Fibroblast of lung (primary cell): ENCODE results near the gene DUT. TPM values are rescaled to one million over a fixed set of nuclear protein-coding genes. Genes with fewer than 3 reads are reported as not detected.

ENCODE experiments used
- DNase-seq, 2 donors: peaks; one replicate each; pipeline versions ENCODE4 v3.0.0 to v3.0.0-alpha.2; 2010; ENCODE audit warnings: low read depth in 2 of 2
- H2AFZ ChIP-seq: 2 replicates; pipeline ENCODE4 v1.5.1; 2012; ENCODE audit warnings: low read length, control low read depth, inconsistent platforms
- H3K27ac ChIP-seq: 2 replicates; pipeline ENCODE4 v1.5.1; 2011; ENCODE audit warnings: low read length, control low read depth; ENCODE audit not compliant: insufficient read depth
- H3K27me3 ChIP-seq: 2 replicates; pipeline ENCODE4 v1.5.1; 2011; ENCODE audit warnings: mild to moderate bottlenecking, low read length; ENCODE audit not compliant: control insufficient read depth, insufficient read depth
- H3K36me3 ChIP-seq: 2 replicates; pipeline ENCODE4 v1.5.1; 2011; ENCODE audit warnings: low read length; ENCODE audit not compliant: control insufficient read depth, insufficient read depth
- H3K4me1 ChIP-seq: 2 replicates; pipeline ENCODE4 v1.5.1; 2011; ENCODE audit warnings: low read length; ENCODE audit not compliant: control insufficient read depth, insufficient read depth; ENCODE audit errors: extremely low read depth
- H3K4me2 ChIP-seq: 2 replicates; pipeline ENCODE4 v1.5.1; 2011; ENCODE audit warnings: low read length, control low read depth; ENCODE audit not compliant: insufficient read depth; ENCODE audit errors: extremely low read depth
- H3K4me3 ChIP-seq, 4 experiments: fragments of 200-600 bp in 1 of 4; sonication (generic) in 1 of 4; replicated peaks in 1 of 4; 2 replicates each; pipeline ENCODE4 v1.5.1; 2011 to 2016; ENCODE audit warnings: low read length in 4 of 4, low read depth in 3 of 4, mild to moderate bottlenecking in 3 of 4, control low read depth in 2 of 4, inconsistent platforms in 1 of 4, mixed read lengths in 1 of 4; ENCODE audit not compliant: insufficient read depth in 1 of 4; ENCODE audit errors: control extremely low read depth in 1 of 4
- H3K79me2 ChIP-seq: 2 replicates; pipeline ENCODE4 v1.5.1; 2012; ENCODE audit warnings: mild to moderate bottlenecking, low read length, inconsistent platforms; ENCODE audit not compliant: control insufficient read depth, insufficient read depth
- H3K9ac ChIP-seq: 2 replicates; pipeline ENCODE4 v1.5.1; 2011; ENCODE audit warnings: mild to moderate bottlenecking, low read length, control low read depth; ENCODE audit not compliant: insufficient read depth
- H3K9me3 ChIP-seq: 2 replicates; pipeline ENCODE4 v1.5.1; 2012; ENCODE audit warnings: low read depth, low read length; ENCODE audit not compliant: control insufficient read depth, insufficient read depth
- H4K20me1 ChIP-seq: 2 replicates; pipeline ENCODE4 v1.5.1; 2011; ENCODE audit warnings: low read length; ENCODE audit not compliant: control insufficient read depth, insufficient read depth; ENCODE audit errors: extremely low read depth
- CTCF ChIP-seq, 2 donors: IDR thresholded peaks in 1 of 2; conservative IDR thresholded peaks in 1 of 2; 1 replicate in 1 of 2; 2 replicates in 1 of 2; pipeline ENCODE4 v1.5.1; 2011 to 2012; ENCODE audit warnings: low read length in 2 of 2, control low read depth in 1 of 2, inconsistent platforms in 1 of 2, low read depth in 1 of 2, mild to moderate bottlenecking in 1 of 2
- EZH2 ChIP-seq: IDR thresholded peaks from 2 replicates; pipeline ENCODE4 v1.5.1; 2012; ENCODE audit warnings: low read length, control low read depth, mild to moderate bottlenecking; ENCODE audit errors: missing control alignments
- polyA plus RNA-seq, 2 donors: library from polyadenylated mRNA; depleted of rRNA in 1 of 2; stranded (reverse) in 1 of 2; unstranded in 1 of 2; fragments of >200 nt; gene quantifications; 2 replicates each; pipeline ENCODE4 v1.2.1, GENCODE V29; 2011 to 2012; ENCODE audit warnings: missing spikeins in 1 of 2
- total RNA-seq: library from RNA; depleted of rRNA; stranded (reverse); fragments of >200 nt; gene quantifications from 2 replicates; pipeline ENCODE4 v1.2.1, GENCODE V29; 2014

DUT gene
- total and polyA plus RNA-seq, 2 donors (not counting 1 experiment from before 2014, with no cell fraction given): 47.6 to 52.9 TPM

- TF ChIP-seq EZH2: no peak
- no peak for TF ChIP-seq CTCF (conservative IDR thresholded peaks at IDR 0.05 in 1 of 2, IDR thresholded peaks at IDR 0.05 in 1 of 2; ENCODE audit: low read depth in 1 of 2, low read length in 2 of 2)
- Histone ChIP-seq H3K9ac (no peak overlapping the region), H3K9me3 (no peaks in the 10 kb centered on the region), H3K27ac (no peak overlapping the region), H3K79me2 (no peaks in the 10 kb centered on the region), H2AFZ (no peak overlapping the region), H3K4me3 (no peak overlapping the region), H3K36me3 (no peaks in the 10 kb centered on the region), H3K27me3 (peaks cover 3% of the 10 kb centered on the region), H3K4me1 (no peaks in the 10 kb centered on the region), H3K4me2 (no peak overlapping the region), H4K20me1 (no peaks in the 10 kb centered on the region)
- no peak for DNase-seq
These were observed 38.8 kb upstream of the DUT start for GRCh38 chr15:48292458-48292857.

GRCh38 chr15:48297668-48298067 is 33.6 kb upstream of the DUT start:
- no peak for DNase-seq
- H3K4me2 ChIP-seq: no peak overlapping the region
- H4K20me1 ChIP-seq: no peaks in the 10 kb centered on the region
- H2AFZ ChIP-seq: no peak overlapping the region
- no peak overlapping the region for H3K9ac ChIP-seq
- H3K27ac ChIP-seq: no peak overlapping the region
- H3K27me3 ChIP-seq: peaks cover 3% of the 10 kb centered on the region
- H3K36me3 ChIP-seq: no peaks in the 10 kb centered on the region
- H3K4me1 ChIP-seq: no peaks in the 10 kb centered on the region
- TF ChIP-seq EZH2 (no peak), CTCF (conservative IDR thresholded peaks at IDR 0.05 in 1 of 2, IDR thresholded peaks at IDR 0.05 in 1 of 2; ENCODE audit: low read depth in 1 of 2, low read length in 2 of 2) (no peak)
- H3K4me3 ChIP-seq: no peak overlapping the region
- no peaks in the 10 kb centered on the region for H3K9me3 ChIP-seq
- H3K79me2 ChIP-seq: no peaks in the 10 kb centered on the region

GRCh38 chr15:48298914-48299313 is 32.3 kb upstream of the DUT start:
- H3K4me1 ChIP-seq: no peaks in the 10 kb centered on the region
- H4K20me1 ChIP-seq: no peaks in the 10 kb centered on the region
- no peak overlapping the region for H3K9ac ChIP-seq
- no peak for TF ChIP-seq EZH2
- TF ChIP-seq CTCF (conservative IDR thresholded peaks at IDR 0.05 in 1 of 2, IDR thresholded peaks at IDR 0.05 in 1 of 2; ENCODE audit: low read depth in 1 of 2, low read length in 2 of 2): no peak
- H3K9me3 ChIP-seq: no peaks in the 10 kb centered on the region
- peaks cover 3% of the 10 kb centered on the region for H3K27me3 ChIP-seq
- H3K4me2 ChIP-seq: no peak overlapping the region
- H3K79me2 ChIP-seq: no peaks in the 10 kb centered on the region
- no peak for DNase-seq
- H2AFZ ChIP-seq: no peak overlapping the region
- H3K36me3 ChIP-seq: no peaks in the 10 kb centered on the region
- no peak overlapping the region for H3K27ac ChIP-seq
- no peak overlapping the region for H3K4me3 ChIP-seq
